Breast epithelium (tissue), 3 donors: ENCODE data around the gene PPP1R1C.

Source experiments
- CTCF ChIP-seq, 3 donors: fragments of 450-650 bp; IDR thresholded peaks; one replicate each; pipeline ENCODE4 v1.5.1; 2016 to 2017; ENCODE audit warnings: antibody characterized with exemption in 3 of 3, mild to moderate bottlenecking in 3 of 3, moderate library complexity in 3 of 3
- POLR2A ChIP-seq: fragments of 450-650 bp; IDR thresholded peaks from one replicate; pipeline ENCODE4 v1.6.1; 2016; ENCODE audit warnings: antibody characterized with exemption, mild to moderate bottlenecking, moderate library complexity
- POLR2AphosphoS5 ChIP-seq, 3 donors: sonication (generic); formaldehyde crosslinking; IDR thresholded peaks; one replicate each; pipeline ENCODE4 v1.6.1; 2017; ENCODE audit warnings: antibody characterized with exemption in 3 of 3

- TF ChIP-seq CTCF (IDR thresholded peaks at IDR 0.05): no peak
- no peak for TF ChIP-seq POLR2A
- no peak for TF ChIP-seq POLR2AphosphoS5 (IDR thresholded peaks at IDR 0.05)
Observed at GRCh38 chr2:181954538-181954883, 31.1 kb upstream of the PPP1R1C start.
